GM18502 (cell line): ENCODE data around the gene ATAT1.

Experiments used
- ATAC-seq: cut with Tn5 transposase; IDR thresholded peaks from one replicate; pipeline ENCODE4 v1.9.1; 2021; ENCODE audit warnings: mild to moderate bottlenecking; ENCODE audit not compliant: unreplicated experiment, poor library complexity

Gene ATAT1

GRCh38 chr6:30626484-30627366 is at the start of gene ATAT1:
TSS of gene ATAT1 (plus strand) at chr6:30626874.
- ATAC-seq = peak; percentile 91

GRCh38 chr6:30578051-30578450 is 48.6 kb upstream of the ATAT1 start:
- no peak for ATAC-seq

- no peak for ATAC-seq
Observed at GRCh38 chr6:30583921-30584320, 42.8 kb upstream of the ATAT1 start.

GRCh38 chr6:30589754-30590358 is 36.8 kb upstream of the ATAT1 start:
- no peak for ATAC-seq

GRCh38 chr6:30590509-30590908 is 36.2 kb upstream of the ATAT1 start:
- no peak for ATAC-seq

GRCh38 chr6:30591008-30591407 is 35.7 kb upstream of the ATAT1 start:
- no peak for ATAC-seq

GRCh38 chr6:30592287-30592686 is 34.4 kb upstream of the ATAT1 start:
- ATAC-seq = no peak

GRCh38 chr6:30597315-30598144 is 29.1 kb upstream of the ATAT1 start:
- peak; percentile 58 for ATAC-seq

GRCh38 chr6:30598912-30599624 is 27.6 kb upstream of the ATAT1 start:
- ATAC-seq = no peak

- ATAC-seq = no peak
Observed at GRCh38 chr6:30599625-30600324, 26.9 kb upstream of the ATAT1 start.

GRCh38 chr6:30600451-30600961 is 26.2 kb upstream of the ATAT1 start:
- ATAC-seq = no peak

GRCh38 chr6:30601436-30601814 is 25.2 kb upstream of the ATAT1 start:
- no peak for ATAC-seq

- ATAC-seq = no peak
Observed at GRCh38 chr6:30601815-30602641, 24.6 kb upstream of the ATAT1 start.

- no peak for ATAC-seq
Observed at GRCh38 chr6:30603961-30604360, 22.7 kb upstream of the ATAT1 start.

GRCh38 chr6:30610065-30610464 is 16.6 kb upstream of the ATAT1 start:
- ATAC-seq = no peak

GRCh38 chr6:30611150-30611855 is 15.4 kb upstream of the ATAT1 start:
- no peak for ATAC-seq

- ATAC-seq = no peak
Observed at GRCh38 chr6:30611856-30612194, 14.8 kb upstream of the ATAT1 start.

GRCh38 chr6:30612213-30612612 is 14.5 kb upstream of the ATAT1 start:
- no peak for ATAC-seq
